Suprapubic skin (tissue), 4 donors: ENCODE results near the gene MED4.

Source experiments
- CTCF ChIP-seq, 2 donors: fragments of 200-600 bp in 1 of 2; fragments of 450-650 bp in 1 of 2; sonication (generic) in 1 of 2; IDR thresholded peaks; one replicate each; pipeline ENCODE4 v1.5.1; 2016 to 2019; ENCODE audit warnings: antibody characterized with exemption in 2 of 2, mild to moderate bottlenecking in 1 of 2, moderate library complexity in 1 of 2
- EP300 ChIP-seq: sonication (generic); formaldehyde crosslinking; IDR thresholded peaks from one replicate; pipeline ENCODE4 v1.6.1; 2017; ENCODE audit warnings: antibody characterized with exemption
- POLR2A ChIP-seq, 2 donors: fragments of 450-650 bp; IDR thresholded peaks; one replicate each; pipeline ENCODE4 v1.6.1; 2017; ENCODE audit warnings: antibody characterized with exemption in 2 of 2, mild to moderate bottlenecking in 2 of 2, moderate library complexity in 2 of 2
- POLR2AphosphoS5 ChIP-seq, 3 donors: sonication (generic); formaldehyde crosslinking; IDR thresholded peaks; one replicate each; pipeline ENCODE4 v1.6.1; 2017; ENCODE audit warnings: antibody characterized with exemption in 3 of 3

GRCh38 chr13:48043789-48044503 lies 51.0 kb downstream of the MED4 start:
- TF ChIP-seq CTCF (IDR thresholded peaks at IDR 0.05), result no peak
- no peak for TF ChIP-seq EP300
- TF ChIP-seq POLR2AphosphoS5 (IDR thresholded peaks at IDR 0.05), result no peak
- TF ChIP-seq POLR2A (IDR thresholded peaks at IDR 0.05), result no peak
